Loucy (cell line): ENCODE results near the gene CD276.

Experiments used
- CTCF ChIP-seq: fragments of 200-600 bp; sonication (generic); conservative IDR thresholded peaks from 2 replicates; pipeline ENCODE4 v1.5.1; 2014; ENCODE audit warnings: mild to moderate bottlenecking, antibody characterized with exemption, low read length
- EZH2phosphoT487 ChIP-seq: fragments of 200-600 bp; IDR thresholded peaks from 2 replicates; pipeline ENCODE4 v1.6.1; 2018; ENCODE audit warnings: antibody characterized with exemption, mild to moderate bottlenecking, moderate library complexity, borderline replicate concordance

GRCh38 chr15:73760330-73761329 lies 76.4 kb downstream of the CD276 start:
- TF ChIP-seq CTCF (no peak), EZH2phosphoT487 (no peak)
